SK-N-SH (cell line): ENCODE data around the gene POU2F1. TPM values are rescaled to one million over a fixed set of nuclear protein-coding genes. Genes with fewer than 3 reads are reported as not detected.
A peak's percentile ranks its signal among the peaks of the same experiment; 100 is the strongest.

Experiments
- CTCF ChIA-PET: fragments of 300-600, 350-600 bp; formaldehyde crosslinking; extraction: SDS; loops from one replicate; lab custom pipeline; 2021; lab: Yijun Ruan, JAX
- POLR2A ChIA-PET: fragments of 350-600 bp; sonication (Branson Sonifier 250); formaldehyde crosslinking; extraction: SDS; loops from one replicate; lab custom pipeline; 2020; ENCODE audit warnings: antibody characterized with exemption, inconsistent platforms; lab: Yijun Ruan, JAX
- DNase-seq: peaks from one replicate; pipeline ENCODE4 v3.0.0; 2012
- H2AFZ ChIP-seq: fragments of 200-600 bp; sonication (generic); 2 replicates; pipeline ENCODE4 v1.8.1; 2016; ENCODE audit warnings: antibody characterized with exemption, mild to moderate bottlenecking, low read depth
- H3F3A ChIP-seq: fragments of 200-600 bp; sonication (generic); replicated peaks from 2 replicates; pipeline ENCODE3; 2016; ENCODE audit warnings: antibody characterized with exemption, mild to moderate bottlenecking; ENCODE audit not compliant: insufficient read depth
- H3K27ac ChIP-seq, 2 experiments: fragments of 200-500 bp in 1 of 2; fragments of 200-600 bp in 1 of 2; sonication (Bioruptor generic) in 1 of 2; sonication (generic), shearing (Covaris generic) in 1 of 2; 2 replicates each; pipeline versions ENCODE4 v1.5.1 to v1.6.1; 2014 to 2016; ENCODE audit warnings: low read depth in 2 of 2, inconsistent platforms in 1 of 2, low read length in 1 of 2, mild to moderate bottlenecking in 1 of 2, mixed read lengths in 1 of 2
- H3K27me3 ChIP-seq: fragments of 200-600 bp; sonication (generic), shearing (Covaris generic); 2 replicates; pipeline ENCODE4 v1.6.1; 2016; ENCODE audit warnings: mixed run types; ENCODE audit not compliant: insufficient read depth
- H3K36me3 ChIP-seq, 2 experiments: fragments of 200-500 bp in 1 of 2; fragments of 200-600 bp in 1 of 2; sonication (Bioruptor generic) in 1 of 2; sonication (generic) in 1 of 2; replicated peaks in 1 of 2; 2 replicates each; pipeline versions ENCODE3 to v1.5.1; 2014 to 2016; ENCODE audit warnings: low read length in 1 of 2, mild to moderate bottlenecking in 1 of 2; ENCODE audit not compliant: insufficient read depth in 2 of 2, control insufficient read depth in 1 of 2
- H3K4me1 ChIP-seq, 2 experiments: fragments of 200-500 bp in 1 of 2; fragments of 200-600 bp in 1 of 2; sonication (Bioruptor generic) in 1 of 2; sonication (generic), shearing (Covaris generic) in 1 of 2; 2 replicates each; pipeline versions ENCODE4 v1.5.1 to v1.6.1; 2014 to 2016; ENCODE audit warnings: low read depth in 1 of 2, low read length in 1 of 2, mixed run types in 1 of 2; ENCODE audit not compliant: insufficient read depth in 2 of 2, control insufficient read depth in 1 of 2
- H3K4me2 ChIP-seq: fragments of 200-600 bp; sonication (generic), shearing (Covaris generic); 2 replicates; pipeline ENCODE4 v1.6.1; 2017; ENCODE audit warnings: mixed run types
- H3K4me3 ChIP-seq, 2 experiments: fragments of 200-500 bp in 1 of 2; fragments of 200-600 bp in 1 of 2; sonication (Bioruptor generic) in 1 of 2; sonication (generic), shearing (Covaris generic) in 1 of 2; 2 replicates each; pipeline versions ENCODE4 v1.5.1 to v1.8.1; 2014 to 2016; ENCODE audit warnings: low read depth in 2 of 2, inconsistent platforms in 1 of 2, low read length in 1 of 2, mild to moderate bottlenecking in 1 of 2, mixed read lengths in 1 of 2, moderate library complexity in 1 of 2
- H3K79me2 ChIP-seq: fragments of 200-600 bp; sonication (generic); 2 replicates; pipeline ENCODE4 v1.8.1; 2017; ENCODE audit warnings: mild to moderate bottlenecking; ENCODE audit not compliant: insufficient read depth
- H3K9ac ChIP-seq: fragments of 200-600 bp; sonication (generic); 2 replicates; pipeline ENCODE4 v1.6.1; 2017; ENCODE audit warnings: mixed run types
- H3K9me2 ChIP-seq: fragments of 200-600 bp; sonication (generic); 2 replicates; pipeline ENCODE4 v1.6.1; 2017; ENCODE audit warnings: mixed run types
- H3K9me3 ChIP-seq: fragments of 200-600 bp; sonication (generic); 2 replicates; pipeline ENCODE4 v1.6.1; 2017; ENCODE audit warnings: mixed run types, mild to moderate bottlenecking, moderate library complexity
- H4K20me1 ChIP-seq: fragments of 200-600 bp; sonication (generic); 2 replicates; pipeline ENCODE4 v1.6.1; 2017; ENCODE audit warnings: mild to moderate bottlenecking, mixed run types; ENCODE audit not compliant: insufficient read depth
- CHD2 ChIP-seq: fragments of 150-350 bp; IDR thresholded peaks from 2 replicates; pipeline ENCODE4 v1.6.1; 2018; ENCODE audit warnings: low read length; ENCODE audit not compliant: partially characterized antibody
- FOSL2 ChIP-seq: IDR thresholded peaks from 2 replicates; pipeline ENCODE4 v1.4.0; 2012; ENCODE audit warnings: low read depth, mild to moderate bottlenecking, moderate library complexity, borderline replicate concordance
- FOXM1 ChIP-seq: IDR thresholded peaks from 2 replicates; pipeline ENCODE4 v1.4.0; 2012; ENCODE audit warnings: low read depth, mild to moderate bottlenecking
- GATA2 ChIP-seq: sonication (generic); formaldehyde crosslinking; IDR thresholded peaks from 2 replicates; pipeline ENCODE4 v1.5.0; 2020; ENCODE audit warnings: mild to moderate bottlenecking, missing genetic modification reagents
- IRF3 ChIP-seq: fragments of 150-350 bp; IDR thresholded peaks from 2 replicates; pipeline ENCODE4 v1.6.1; 2016; ENCODE audit warnings: mild to moderate bottlenecking, low read depth, low read length
- MXI1 ChIP-seq: IDR thresholded peaks from 2 replicates; pipeline ENCODE4 v1.6.1; 2012; ENCODE audit warnings: mild to moderate bottlenecking, low read depth, low read length, improper control_type of control experiment
- NFIC ChIP-seq: IDR thresholded peaks from 2 replicates; pipeline ENCODE4 v1.4.0; 2012; ENCODE audit warnings: borderline replicate concordance
- RXRA ChIP-seq: IDR thresholded peaks from 2 replicates; pipeline ENCODE4 v1.4.0; 2012; ENCODE audit warnings: low read depth, mild to moderate bottlenecking, borderline replicate concordance
- YY1 ChIP-seq: IDR thresholded peaks from 2 replicates; pipeline ENCODE4 v1.4.0; 2012; ENCODE audit warnings: low read depth, mild to moderate bottlenecking
- WGBS: methylation state at CpG from one replicate; pipeline ENCODE4 v1.1.6; 2017; ENCODE audit warnings: low lambda C conversion rate; 5-methylcytosine and 5-hydroxymethylcytosine counted together
- polyA plus RNA-seq, 3 experiments: library from polyadenylated mRNA; depleted of rRNA; stranded (reverse); fragments of >200 nt; gene quantifications; 2 replicates each; pipeline ENCODE4 v1.2.3, GENCODE V29; 2012
- TF ChIP-seq, protein P1 (sequence below): IDR thresholded peaks from 2 replicates; pipeline ENCODE4 v1.4.0; 2012; ENCODE audit warnings: low read depth, borderline replicate concordance
- TF ChIP-seq, protein P2 (sequence below): IDR thresholded peaks from 2 replicates; pipeline ENCODE4; 2012

Gene POU2F1
- polyA plus RNA-seq, 1 of the 3 experiments (the other 2 are of a cell fraction): 1.2 TPM

GRCh38 chr1:167171286-167171929, 49.3 kb upstream of the POU2F1 start:
- Histone ChIP-seq H2AFZ (no peak overlapping the region), H3F3A (no peaks in the 10 kb centered on the region), H3K36me3 (no peaks in the 10 kb centered on the region), H3K4me3 (no peak overlapping the region), H3K79me2 (no peaks in the 10 kb centered on the region), H3K9ac (no peak overlapping the region), H3K9me3 (no peaks in the 10 kb centered on the region), H4K20me1 (no peaks in the 10 kb centered on the region), H3K4me1 (peaks cover under 1 to 8% of the 10 kb centered on the region in 2 experiments; a peak in 2 of 4 replicates), H3K27me3 (0 out of 2 replicates have a peak, but pooled peaks cover 9% of the 10 kb centered on the region), H3K9me2 (no peaks in the 10 kb centered on the region), H3K27ac (no peak overlapping the region), H3K4me2 (no peak overlapping the region)
- TF ChIP-seq NFIC: no peak
- no peak for TF ChIP-seq FOXM1
- TF ChIP-seq FOSL2: peak; percentile 5; the same call in 1 of the 2 replicates
- TF ChIP-seq CHD2: no peak
- ChIA-PET CTCF (interaction anchor here (1.1 kb wide), 1 partner anchor 13 kb away, joined by 3 read pairs; no protein-coding TSS in a partner anchor), POLR2A (no interaction called here)
- WGBS: 43% methylated on average over 7 of the region's 7 CpGs
- no peak for DNase-seq

- CTCF ChIA-PET: interaction anchor here (0.8 kb wide), 1 partner anchor 264 kb away, joined by 3 read pairs; no protein-coding TSS in a partner anchor
Observed at GRCh38 chr1:167173516-167174184, 47.0 kb upstream of the POU2F1 start.

More at GRCh38 chr1:167173516-167174184, 47.0 kb upstream of the POU2F1 start:
- no peak overlapping the region for H3K27ac ChIP-seq
- TF ChIP-seq IRF3 (no peak), GATA2 (CRISPR knock-in tag) (no peak), YY1 (no peak), MXI1 (no peak), RXRA (no peak)
- TF ChIP-seq, protein P1, sequence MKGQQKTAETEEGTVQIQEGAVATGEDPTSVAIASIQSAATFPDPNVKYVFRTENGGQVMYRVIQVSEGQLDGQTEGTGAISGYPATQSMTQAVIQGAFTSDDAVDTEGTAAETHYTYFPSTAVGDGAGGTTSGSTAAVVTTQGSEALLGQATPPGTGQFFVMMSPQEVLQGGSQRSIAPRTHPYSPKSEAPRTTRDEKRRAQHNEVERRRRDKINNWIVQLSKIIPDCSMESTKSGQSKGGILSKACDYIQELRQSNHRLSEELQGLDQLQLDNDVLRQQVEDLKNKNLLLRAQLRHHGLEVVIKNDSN: no peak
- TF ChIP-seq, protein P2, sequence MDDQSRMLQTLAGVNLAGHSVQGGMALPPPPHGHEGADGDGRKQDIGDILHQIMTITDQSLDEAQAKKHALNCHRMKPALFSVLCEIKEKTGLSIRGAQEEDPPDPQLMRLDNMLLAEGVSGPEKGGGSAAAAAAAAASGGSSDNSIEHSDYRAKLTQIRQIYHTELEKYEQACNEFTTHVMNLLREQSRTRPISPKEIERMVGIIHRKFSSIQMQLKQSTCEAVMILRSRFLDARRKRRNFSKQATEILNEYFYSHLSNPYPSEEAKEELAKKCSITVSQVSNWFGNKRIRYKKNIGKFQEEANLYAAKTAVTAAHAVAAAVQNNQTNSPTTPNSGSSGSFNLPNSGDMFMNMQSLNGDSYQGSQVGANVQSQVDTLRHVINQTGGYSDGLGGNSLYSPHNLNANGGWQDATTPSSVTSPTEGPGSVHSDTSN: no peak
- no peak overlapping the region for H3K9ac ChIP-seq
- H3K36me3 ChIP-seq: no peaks in the 10 kb centered on the region
- H3K9me2 ChIP-seq: no peaks in the 10 kb centered on the region
- no peak overlapping the region for H3K4me3 ChIP-seq
- no peaks in the 10 kb centered on the region for H3K9me3 ChIP-seq
- 0 out of 2 replicates have a peak overlapping the region, but pooled peaks have one; percentile 30 for H2AFZ ChIP-seq
- peaks cover 6% of the 10 kb centered on the region; the same call in 1 of the 2 replicates for H3K27me3 ChIP-seq
- no peak overlapping the region; the same call in 1 of the 2 replicates for H3K4me2 ChIP-seq
- peaks cover 0 to 8% of the 10 kb centered on the region in 2 experiments; a peak in 2 of 4 replicates for H3K4me1 ChIP-seq
- no peaks in the 10 kb centered on the region for H3F3A ChIP-seq
- no peak for DNase-seq
- no peaks in the 10 kb centered on the region for H4K20me1 ChIP-seq
- 39% methylated on average over 5 of the region's 5 CpGs for WGBS
- H3K79me2 ChIP-seq: no peaks in the 10 kb centered on the region
- POLR2A ChIA-PET: no interaction called here
